WTC11 (cell line): ENCODE results near the gene WDR49.

Source experiments
- CREB1 ChIP-seq: sonication (generic); formaldehyde crosslinking; IDR thresholded peaks from 2 replicates; pipeline ENCODE4 v1.8.0; 2023; ENCODE audit warnings: mild to moderate bottlenecking, missing genetic modification reagents
- ESRRA ChIP-seq: sonication (generic); formaldehyde crosslinking; IDR thresholded peaks from 2 replicates; pipeline ENCODE4 v1.8.1; 2022; ENCODE audit warnings: mild to moderate bottlenecking, missing genetic modification reagents, borderline replicate concordance
- JUN ChIP-seq: sonication (generic); formaldehyde crosslinking; IDR thresholded peaks from 2 replicates; pipeline ENCODE4 v1.8.0; 2023; ENCODE audit warnings: mild to moderate bottlenecking, missing genetic modification reagents
- NR2C2 ChIP-seq: sonication (generic); formaldehyde crosslinking; IDR thresholded peaks from 2 replicates; pipeline ENCODE4 v1.8.0; 2022; ENCODE audit warnings: mild to moderate bottlenecking, missing genetic modification reagents
- NR3C1 ChIP-seq: sonication (generic); formaldehyde crosslinking; conservative IDR thresholded peaks from 2 replicates; pipeline ENCODE4 v1.8.1; 2023; ENCODE audit warnings: low read depth, mild to moderate bottlenecking, missing genetic modification reagents
- SMAD3 ChIP-seq: sonication (generic); formaldehyde crosslinking; IDR thresholded peaks from 2 replicates; pipeline ENCODE4 v1.8.0; 2022; ENCODE audit warnings: missing genetic modification reagents, mild to moderate bottlenecking, borderline replicate concordance
- SP1 ChIP-seq: sonication (generic); formaldehyde crosslinking; conservative IDR thresholded peaks from 2 replicates; pipeline ENCODE4 v1.8.1; 2022; ENCODE audit warnings: missing genetic modification reagents
- TEAD4 ChIP-seq: sonication (generic); formaldehyde crosslinking; IDR thresholded peaks from 2 replicates; pipeline ENCODE4 v1.8.0; 2022; ENCODE audit warnings: mild to moderate bottlenecking, missing genetic modification reagents
- ZNF219 ChIP-seq: sonication (generic); formaldehyde crosslinking; IDR thresholded peaks from 2 replicates; pipeline ENCODE4 v1.8.0; 2023; ENCODE audit warnings: missing genetic modification reagents, mild to moderate bottlenecking, borderline replicate concordance
- TF ChIP-seq, protein P1 (sequence below): fragments of 200-600 bp; IDR thresholded peaks from 2 replicates; pipeline ENCODE4 v1.8.0; 2022; ENCODE audit warnings: antibody characterized with exemption
- TF ChIP-seq, protein P2 (sequence below): sonication (generic); formaldehyde crosslinking; IDR thresholded peaks from 2 replicates; pipeline ENCODE4 v1.8.1; 2023; ENCODE audit warnings: mild to moderate bottlenecking, missing genetic modification reagents
- TF ChIP-seq, protein P3 (sequence below): sonication (generic); formaldehyde crosslinking; IDR thresholded peaks from 2 replicates; pipeline ENCODE4 v1.8.1; 2023; ENCODE audit warnings: mild to moderate bottlenecking, missing genetic modification reagents, moderate library complexity

DNA sequence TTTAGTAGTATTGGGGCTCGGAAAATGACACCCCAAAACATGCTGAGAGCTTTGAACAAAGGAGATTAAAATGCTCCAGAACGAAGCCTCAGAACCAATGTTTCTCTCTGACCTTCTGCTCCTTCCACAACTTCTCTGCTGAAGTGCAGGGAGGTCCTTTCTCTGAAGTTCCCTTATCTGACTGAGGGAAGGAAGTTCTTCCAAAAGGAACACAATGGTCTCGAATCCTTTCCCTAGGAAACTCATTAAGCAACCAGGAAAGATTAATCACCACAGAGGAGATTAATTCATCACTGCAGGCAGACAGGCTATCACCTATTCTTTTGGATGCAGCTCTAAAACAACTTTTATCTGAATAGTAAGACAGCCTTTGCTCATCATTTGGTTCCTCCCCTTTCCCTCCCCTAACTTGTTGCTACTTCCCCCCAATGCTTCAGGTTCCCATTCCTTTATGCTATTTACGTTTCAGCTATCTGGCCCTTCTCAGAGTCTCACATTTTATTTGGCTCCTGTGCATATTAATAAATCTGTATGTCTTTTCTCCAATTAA is 18.2 kb upstream of the WDR49 start:
- TF ChIP-seq, protein P1, sequence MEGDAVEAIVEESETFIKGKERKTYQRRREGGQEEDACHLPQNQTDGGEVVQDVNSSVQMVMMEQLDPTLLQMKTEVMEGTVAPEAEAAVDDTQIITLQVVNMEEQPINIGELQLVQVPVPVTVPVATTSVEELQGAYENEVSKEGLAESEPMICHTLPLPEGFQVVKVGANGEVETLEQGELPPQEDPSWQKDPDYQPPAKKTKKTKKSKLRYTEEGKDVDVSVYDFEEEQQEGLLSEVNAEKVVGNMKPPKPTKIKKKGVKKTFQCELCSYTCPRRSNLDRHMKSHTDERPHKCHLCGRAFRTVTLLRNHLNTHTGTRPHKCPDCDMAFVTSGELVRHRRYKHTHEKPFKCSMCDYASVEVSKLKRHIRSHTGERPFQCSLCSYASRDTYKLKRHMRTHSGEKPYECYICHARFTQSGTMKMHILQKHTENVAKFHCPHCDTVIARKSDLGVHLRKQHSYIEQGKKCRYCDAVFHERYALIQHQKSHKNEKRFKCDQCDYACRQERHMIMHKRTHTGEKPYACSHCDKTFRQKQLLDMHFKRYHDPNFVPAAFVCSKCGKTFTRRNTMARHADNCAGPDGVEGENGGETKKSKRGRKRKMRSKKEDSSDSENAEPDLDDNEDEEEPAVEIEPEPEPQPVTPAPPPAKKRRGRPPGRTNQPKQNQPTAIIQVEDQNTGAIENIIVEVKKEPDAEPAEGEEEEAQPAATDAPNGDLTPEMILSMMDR, result no peak
- TF ChIP-seq NR3C1 (CRISPR knock-in tag) (no peak), NR2C2 (CRISPR knock-in tag) (no peak), ESRRA (CRISPR knock-in tag) (no peak), CREB1 (CRISPR knock-in tag) (no peak), JUN (CRISPR knock-in tag) (no peak), SMAD3 (no peak), TEAD4 (CRISPR knock-in tag) (no peak), SP1 (CRISPR knock-in tag) (no peak), ZNF219 (no peak)
- TF ChIP-seq, protein P2, sequence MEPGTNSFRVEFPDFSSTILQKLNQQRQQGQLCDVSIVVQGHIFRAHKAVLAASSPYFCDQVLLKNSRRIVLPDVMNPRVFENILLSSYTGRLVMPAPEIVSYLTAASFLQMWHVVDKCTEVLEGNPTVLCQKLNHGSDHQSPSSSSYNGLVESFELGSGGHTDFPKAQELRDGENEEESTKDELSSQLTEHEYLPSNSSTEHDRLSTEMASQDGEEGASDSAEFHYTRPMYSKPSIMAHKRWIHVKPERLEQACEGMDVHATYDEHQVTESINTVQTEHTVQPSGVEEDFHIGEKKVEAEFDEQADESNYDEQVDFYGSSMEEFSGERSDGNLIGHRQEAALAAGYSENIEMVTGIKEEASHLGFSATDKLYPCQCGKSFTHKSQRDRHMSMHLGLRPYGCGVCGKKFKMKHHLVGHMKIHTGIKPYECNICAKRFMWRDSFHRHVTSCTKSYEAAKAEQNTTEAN, result no peak
- TF ChIP-seq, protein P3, sequence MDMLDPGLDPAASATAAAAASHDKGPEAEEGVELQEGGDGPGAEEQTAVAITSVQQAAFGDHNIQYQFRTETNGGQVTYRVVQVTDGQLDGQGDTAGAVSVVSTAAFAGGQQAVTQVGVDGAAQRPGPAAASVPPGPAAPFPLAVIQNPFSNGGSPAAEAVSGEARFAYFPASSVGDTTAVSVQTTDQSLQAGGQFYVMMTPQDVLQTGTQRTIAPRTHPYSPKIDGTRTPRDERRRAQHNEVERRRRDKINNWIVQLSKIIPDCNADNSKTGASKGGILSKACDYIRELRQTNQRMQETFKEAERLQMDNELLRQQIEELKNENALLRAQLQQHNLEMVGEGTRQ (CRISPR knock-in tag), result no peak
